Measurements from ENCODE around the gene SLC35F3.

DNA sequence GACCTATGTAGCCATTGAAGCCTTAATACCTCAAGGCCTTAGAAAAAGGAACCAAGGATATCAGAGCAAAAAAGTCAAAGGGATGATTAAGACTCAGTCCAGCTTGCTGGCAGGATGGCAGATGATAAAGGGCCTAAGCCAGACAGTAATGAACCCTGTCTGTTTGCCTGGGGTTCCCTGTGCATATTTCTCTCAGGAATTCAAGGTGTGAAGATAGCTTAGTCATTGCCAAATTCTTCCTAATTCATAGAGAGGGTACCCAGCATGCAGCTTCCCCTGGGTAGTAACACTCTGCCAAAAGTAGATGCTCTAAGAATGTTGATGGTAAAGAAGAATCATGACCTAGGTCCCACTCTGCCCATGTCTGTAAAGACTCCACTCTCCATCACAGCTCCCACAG lies 258.2 kb downstream of the SLC35F3 start:
- TF ChIP-seq, protein P1, sequence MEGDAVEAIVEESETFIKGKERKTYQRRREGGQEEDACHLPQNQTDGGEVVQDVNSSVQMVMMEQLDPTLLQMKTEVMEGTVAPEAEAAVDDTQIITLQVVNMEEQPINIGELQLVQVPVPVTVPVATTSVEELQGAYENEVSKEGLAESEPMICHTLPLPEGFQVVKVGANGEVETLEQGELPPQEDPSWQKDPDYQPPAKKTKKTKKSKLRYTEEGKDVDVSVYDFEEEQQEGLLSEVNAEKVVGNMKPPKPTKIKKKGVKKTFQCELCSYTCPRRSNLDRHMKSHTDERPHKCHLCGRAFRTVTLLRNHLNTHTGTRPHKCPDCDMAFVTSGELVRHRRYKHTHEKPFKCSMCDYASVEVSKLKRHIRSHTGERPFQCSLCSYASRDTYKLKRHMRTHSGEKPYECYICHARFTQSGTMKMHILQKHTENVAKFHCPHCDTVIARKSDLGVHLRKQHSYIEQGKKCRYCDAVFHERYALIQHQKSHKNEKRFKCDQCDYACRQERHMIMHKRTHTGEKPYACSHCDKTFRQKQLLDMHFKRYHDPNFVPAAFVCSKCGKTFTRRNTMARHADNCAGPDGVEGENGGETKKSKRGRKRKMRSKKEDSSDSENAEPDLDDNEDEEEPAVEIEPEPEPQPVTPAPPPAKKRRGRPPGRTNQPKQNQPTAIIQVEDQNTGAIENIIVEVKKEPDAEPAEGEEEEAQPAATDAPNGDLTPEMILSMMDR (conservative IDR thresholded peaks at IDR 0.05 in 1 of 2, IDR thresholded peaks at IDR 0.05 in 1 of 2; ENCODE audit: extremely low read depth in 1 of 2, insufficient read depth in 1 of 2, low read depth in 1 of 2, low read length in 2 of 2) = no peak
- no peak for TF ChIP-seq EZH2 (IDR thresholded peaks at IDR 0.05; ENCODE audit: borderline replicate concordance, low read length)

All from mammary epithelial cell (primary cell).